Mesothelial cell of epicardium (in vitro differentiated cells): Measurements from ENCODE around the gene ADAM22. TPM values are rescaled to one million over a fixed set of nuclear protein-coding genes. Genes with fewer than 3 reads are reported as not detected.

Experiments used
- DNase-seq, 2 experiments: peaks; one replicate each; pipeline ENCODE4 v3.0.0; 2021; ENCODE audit warnings: low spot score in 2 of 2; ENCODE audit not compliant: unreplicated experiment in 2 of 2
- H3K27ac Mint-ChIP-seq: 2 replicates; pipeline ENCODE4 v1.8.0; 2021; ENCODE audit warnings: mixed read lengths
- H3K27me3 Mint-ChIP-seq: 2 replicates; pipeline ENCODE4 v1.8.0; 2021; ENCODE audit warnings: low read depth, mixed read lengths
- H3K36me3 Mint-ChIP-seq: 2 replicates; pipeline ENCODE4 v1.8.0; 2021; ENCODE audit warnings: mixed read lengths
- H3K4me1 Mint-ChIP-seq: 2 replicates; pipeline ENCODE4 v1.8.0; 2021; ENCODE audit warnings: mixed read lengths
- H3K4me3 Mint-ChIP-seq: 2 replicates; pipeline ENCODE4 v1.8.0; 2021; ENCODE audit warnings: mild to moderate bottlenecking, moderate library complexity, mixed read lengths
- H3K9me3 Mint-ChIP-seq: 2 replicates; pipeline ENCODE4 v1.8.0; 2021; ENCODE audit warnings: mixed read lengths
- total RNA-seq: library from RNA; stranded (reverse); gene quantifications from 3 replicates; pipeline ENCODE4 v1.2.1, GENCODE V29; 2021
- TF ChIP-seq, protein P1 (sequence below): fragments of 200-600 bp; sonication (generic); IDR thresholded peaks from one replicate; pipeline ENCODE4 v1.5.0; 2021; ENCODE audit warnings: antibody characterized with exemption; ENCODE audit not compliant: unreplicated experiment

Gene ADAM22
- total RNA-seq, 1 donor from 2014 or later, result 6.3 TPM

DNA sequence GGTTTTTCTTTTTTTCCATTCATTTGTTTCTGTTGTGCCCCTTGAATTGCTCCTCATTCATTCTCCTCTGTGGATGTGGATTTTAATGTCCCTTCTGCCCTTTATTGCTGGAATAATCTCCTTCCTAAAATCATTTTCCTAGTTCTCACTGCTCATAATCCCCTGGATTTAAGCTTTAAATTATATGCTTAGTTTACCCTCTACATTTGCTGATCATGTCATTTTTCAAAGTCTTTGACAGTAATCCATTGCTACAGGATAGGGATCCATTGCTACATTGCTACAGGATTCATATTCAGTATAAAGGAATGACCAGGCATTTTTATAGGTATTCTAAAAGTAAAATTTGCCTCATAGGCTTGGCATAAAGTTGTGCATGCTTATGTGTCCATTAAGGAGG is 14.3 kb downstream of the ADAM22 start:
- H3K9me3 Mint-ChIP-seq, result peaks cover 8% of the 10 kb centered on the region
- H3K27me3 Mint-ChIP-seq, result no peaks in the 10 kb centered on the region
- no peak for DNase-seq
- no peak overlapping the region for H3K27ac Mint-ChIP-seq
- TF ChIP-seq, protein P1, sequence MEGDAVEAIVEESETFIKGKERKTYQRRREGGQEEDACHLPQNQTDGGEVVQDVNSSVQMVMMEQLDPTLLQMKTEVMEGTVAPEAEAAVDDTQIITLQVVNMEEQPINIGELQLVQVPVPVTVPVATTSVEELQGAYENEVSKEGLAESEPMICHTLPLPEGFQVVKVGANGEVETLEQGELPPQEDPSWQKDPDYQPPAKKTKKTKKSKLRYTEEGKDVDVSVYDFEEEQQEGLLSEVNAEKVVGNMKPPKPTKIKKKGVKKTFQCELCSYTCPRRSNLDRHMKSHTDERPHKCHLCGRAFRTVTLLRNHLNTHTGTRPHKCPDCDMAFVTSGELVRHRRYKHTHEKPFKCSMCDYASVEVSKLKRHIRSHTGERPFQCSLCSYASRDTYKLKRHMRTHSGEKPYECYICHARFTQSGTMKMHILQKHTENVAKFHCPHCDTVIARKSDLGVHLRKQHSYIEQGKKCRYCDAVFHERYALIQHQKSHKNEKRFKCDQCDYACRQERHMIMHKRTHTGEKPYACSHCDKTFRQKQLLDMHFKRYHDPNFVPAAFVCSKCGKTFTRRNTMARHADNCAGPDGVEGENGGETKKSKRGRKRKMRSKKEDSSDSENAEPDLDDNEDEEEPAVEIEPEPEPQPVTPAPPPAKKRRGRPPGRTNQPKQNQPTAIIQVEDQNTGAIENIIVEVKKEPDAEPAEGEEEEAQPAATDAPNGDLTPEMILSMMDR, result no peak
- no peaks in the 10 kb centered on the region for H3K36me3 Mint-ChIP-seq
- no peaks in the 10 kb centered on the region for H3K4me1 Mint-ChIP-seq
- H3K4me3 Mint-ChIP-seq, result no peak overlapping the region

DNA sequence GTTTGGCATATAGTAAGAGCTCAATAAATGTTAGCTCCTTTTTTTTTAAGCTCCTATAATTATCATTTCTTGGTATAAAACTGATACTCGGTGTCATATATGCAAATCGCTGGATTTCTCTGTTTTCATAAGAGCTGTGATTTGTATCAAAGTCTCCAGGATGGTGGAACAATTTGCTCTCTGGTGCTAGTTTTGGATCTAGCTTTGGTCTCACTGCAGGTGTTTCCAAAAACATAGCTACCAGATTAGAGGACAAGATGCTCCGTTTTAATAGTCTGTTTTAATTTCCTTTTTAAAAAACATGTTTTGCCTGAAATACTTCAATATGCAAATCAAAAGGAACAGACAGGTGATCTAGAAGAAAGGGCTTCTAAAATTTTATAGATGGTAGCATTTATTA is 25.3 kb downstream of the ADAM22 start:
- H3K9me3 Mint-ChIP-seq, result peaks cover 9% of the 10 kb centered on the region
- no peak for DNase-seq
- H3K27ac Mint-ChIP-seq, result no peak overlapping the region
- no peak overlapping the region for H3K4me3 Mint-ChIP-seq
- peaks cover 1% of the 10 kb centered on the region for H3K36me3 Mint-ChIP-seq
- no peaks in the 10 kb centered on the region for H3K27me3 Mint-ChIP-seq
- H3K4me1 Mint-ChIP-seq, result peaks cover 24% of the 10 kb centered on the region
- TF ChIP-seq, protein P1, result no peak

DNA sequence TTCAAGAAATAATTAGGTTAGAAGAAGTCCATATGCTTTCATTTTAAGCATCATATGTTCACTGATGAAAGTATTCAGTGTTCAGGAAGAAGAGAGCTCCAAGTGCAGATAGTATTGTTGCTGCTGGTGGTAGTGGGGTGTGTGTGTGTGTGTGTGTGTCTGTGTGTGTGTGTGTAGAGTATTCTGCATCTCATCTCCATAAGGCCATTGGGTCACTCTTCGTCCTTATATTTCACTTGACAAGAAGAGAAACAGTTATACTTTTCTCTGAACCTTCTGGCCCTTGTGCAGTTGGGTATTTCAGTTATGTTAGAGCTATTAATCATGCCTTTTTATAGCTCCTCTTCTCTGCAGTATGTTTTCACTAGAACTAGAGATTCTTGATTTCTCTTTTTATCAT is 26.2 kb downstream of the ADAM22 start:
- Mint-ChIP-seq H3K4me1 (peaks cover 24% of the 10 kb centered on the region), H3K9me3 (peaks cover 4% of the 10 kb centered on the region), H3K27ac (no peak overlapping the region), H3K36me3 (peaks cover 1% of the 10 kb centered on the region), H3K4me3 (no peak overlapping the region), H3K27me3 (no peaks in the 10 kb centered on the region)
- TF ChIP-seq, protein P1, result no peak
- DNase-seq, result no peak

- Mint-ChIP-seq H3K36me3 (no peaks in the 10 kb centered on the region), H3K27ac (no peak overlapping the region), H3K27me3 (no peaks in the 10 kb centered on the region), H3K4me1 (peaks cover 27% of the 10 kb centered on the region), H3K4me3 (no peak overlapping the region), H3K9me3 (no peaks in the 10 kb centered on the region)
- TF ChIP-seq, protein P1, result no peak
- no peak for DNase-seq
These were observed 27.7 kb downstream of the ADAM22 start for GRCh38 chr7:87961754-87962153.

DNA sequence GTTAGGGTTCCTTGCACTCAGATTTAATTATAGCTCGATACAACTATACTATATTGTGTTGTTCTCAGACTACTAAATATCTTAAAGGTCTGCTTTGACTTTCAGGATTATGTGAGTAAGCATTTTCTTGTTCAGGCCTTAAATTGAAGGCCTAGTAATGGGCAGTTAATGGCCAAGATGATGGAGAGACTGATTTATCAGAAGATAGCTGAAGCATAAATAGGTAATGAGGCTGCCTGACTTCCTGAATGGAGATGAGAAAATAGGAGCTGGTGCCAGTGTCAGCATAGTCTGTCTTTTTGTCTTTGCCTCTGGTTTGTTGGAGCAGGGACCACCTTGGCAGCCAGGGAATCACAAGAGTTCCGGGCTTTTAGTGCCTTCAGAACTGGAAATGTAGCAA is 32.2 kb downstream of the ADAM22 start:
- Mint-ChIP-seq H3K9me3 (no peaks in the 10 kb centered on the region), H3K27ac (no peak overlapping the region), H3K4me1 (peaks cover 15% of the 10 kb centered on the region), H3K36me3 (no peaks in the 10 kb centered on the region), H3K4me3 (no peak overlapping the region), H3K27me3 (no peaks in the 10 kb centered on the region)
- TF ChIP-seq, protein P1, result no peak
- DNase-seq, result no peak

DNA sequence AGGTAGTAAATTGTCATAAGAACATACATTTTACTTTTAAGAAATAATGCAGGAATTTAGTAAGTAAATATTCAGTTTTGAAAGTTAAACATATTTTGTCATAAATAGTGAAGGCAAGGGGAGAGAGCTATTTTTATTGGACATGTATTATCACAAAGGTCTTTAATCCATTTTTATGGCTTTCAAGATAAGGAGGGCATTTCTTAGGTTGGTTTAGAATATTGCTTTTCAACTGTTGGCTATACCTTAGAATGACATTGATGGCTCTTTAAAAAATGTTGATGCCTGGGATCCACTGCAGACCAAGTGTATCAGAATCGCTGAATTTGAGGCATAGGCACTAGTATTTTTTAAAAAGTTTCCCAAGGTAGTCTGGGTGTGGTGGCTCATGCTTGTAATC is 34.0 kb downstream of the ADAM22 start:
- Mint-ChIP-seq H3K36me3 (no peaks in the 10 kb centered on the region), H3K27ac (no peak overlapping the region), H3K27me3 (no peaks in the 10 kb centered on the region), H3K4me1 (peaks cover 4% of the 10 kb centered on the region), H3K4me3 (no peak overlapping the region), H3K9me3 (peaks cover 4% of the 10 kb centered on the region)
- DNase-seq, result no peak
- TF ChIP-seq, protein P1, result no peak
